ENCODE results near the gene RPL14.

- TF ChIP-seq, protein P1, sequence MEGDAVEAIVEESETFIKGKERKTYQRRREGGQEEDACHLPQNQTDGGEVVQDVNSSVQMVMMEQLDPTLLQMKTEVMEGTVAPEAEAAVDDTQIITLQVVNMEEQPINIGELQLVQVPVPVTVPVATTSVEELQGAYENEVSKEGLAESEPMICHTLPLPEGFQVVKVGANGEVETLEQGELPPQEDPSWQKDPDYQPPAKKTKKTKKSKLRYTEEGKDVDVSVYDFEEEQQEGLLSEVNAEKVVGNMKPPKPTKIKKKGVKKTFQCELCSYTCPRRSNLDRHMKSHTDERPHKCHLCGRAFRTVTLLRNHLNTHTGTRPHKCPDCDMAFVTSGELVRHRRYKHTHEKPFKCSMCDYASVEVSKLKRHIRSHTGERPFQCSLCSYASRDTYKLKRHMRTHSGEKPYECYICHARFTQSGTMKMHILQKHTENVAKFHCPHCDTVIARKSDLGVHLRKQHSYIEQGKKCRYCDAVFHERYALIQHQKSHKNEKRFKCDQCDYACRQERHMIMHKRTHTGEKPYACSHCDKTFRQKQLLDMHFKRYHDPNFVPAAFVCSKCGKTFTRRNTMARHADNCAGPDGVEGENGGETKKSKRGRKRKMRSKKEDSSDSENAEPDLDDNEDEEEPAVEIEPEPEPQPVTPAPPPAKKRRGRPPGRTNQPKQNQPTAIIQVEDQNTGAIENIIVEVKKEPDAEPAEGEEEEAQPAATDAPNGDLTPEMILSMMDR (conservative IDR thresholded peaks at IDR 0.05; ENCODE audit: low read depth, low read length), result no peak
- TF ChIP-seq EZH2 (IDR thresholded peaks at IDR 0.05; ENCODE audit: low read length, unreplicated experiment), result no peak
- no peak for TF ChIP-seq EZH2phosphoT487 (IDR thresholded peaks at IDR 0.05; ENCODE audit: borderline replicate concordance, low read length)
Measured at GRCh38 chr3:40464339-40465110, 7.4 kb downstream of the RPL14 start.

All from PC-3 (cell line).